OCI-LY7 (cell line): Measurements from ENCODE around the gene COL6A5. TPM values are rescaled to one million over a fixed set of nuclear protein-coding genes. Genes with fewer than 3 reads are reported as not detected.

ENCODE experiments used
- BruUV-seq: library from RNA; stranded (reverse); fragments of 400-500 nt; replicated peaks from 2 replicates; lab custom pipeline; 2021; lab: Mats Ljungman, UMichigan
- CTCF ChIA-PET: fragments of 300-600 bp; sonication (Branson Sonifier 250); formaldehyde crosslinking; loops from one replicate; lab custom pipeline; 2022; ENCODE audit warnings: antibody characterized with exemption; ENCODE audit not compliant: unreplicated experiment; lab: Charles Lee
- POLR2A ChIA-PET: fragments of 300-600 bp; sonication (Branson Sonifier 250); formaldehyde crosslinking; loops from one replicate; lab custom pipeline; 2022; ENCODE audit warnings: antibody characterized with exemption; lab: Charles Lee
- DNase-seq: peaks from one replicate; pipeline ENCODE4 v3.0.0-alpha.2; 2015; ENCODE audit warnings: low spot score
- H2AFZ ChIP-seq: fragments of 200-600 bp; sonication (generic), shearing (Covaris generic); 2 replicates; pipeline ENCODE4 v1.6.1; 2014; ENCODE audit warnings: mild to moderate bottlenecking, antibody characterized with exemption, low read length, moderate library complexity
- H3K27ac ChIP-seq: fragments of 200-600 bp; sonication (generic); 2 replicates; pipeline ENCODE4 v1.5.1; 2014; ENCODE audit warnings: mixed run types, low read depth, mild to moderate bottlenecking, moderate library complexity, low read length, inconsistent platforms; ENCODE audit not compliant: poor library complexity, severe bottlenecking
- H3K36me3 ChIP-seq: fragments of 200-600 bp; sonication (generic); 2 replicates; pipeline ENCODE4 v1.6.1; 2014; ENCODE audit warnings: mild to moderate bottlenecking, antibody characterized with exemption, low read length, moderate library complexity, mixed read lengths; ENCODE audit not compliant: insufficient read depth
- H3K4me1 ChIP-seq: fragments of 200-600 bp; sonication (generic); 2 replicates; pipeline ENCODE4 v1.5.1; 2014; ENCODE audit warnings: mild to moderate bottlenecking, low read length; ENCODE audit not compliant: insufficient read depth, poor library complexity, severe bottlenecking
- H3K4me2 ChIP-seq: fragments of 200-600 bp; sonication (generic); 2 replicates; pipeline ENCODE4 v1.6.1; 2014; ENCODE audit warnings: mild to moderate bottlenecking, low read length
- H3K4me3 ChIP-seq: fragments of 200-600 bp; sonication (generic); 2 replicates; pipeline ENCODE4 v1.5.1; 2014; ENCODE audit warnings: mild to moderate bottlenecking, low read depth, low read length; ENCODE audit not compliant: poor library complexity, severe bottlenecking
- H3K79me2 ChIP-seq: fragments of 200-600 bp; sonication (generic); 2 replicates; pipeline ENCODE4 v1.6.1; 2016; ENCODE audit warnings: low read depth, mild to moderate bottlenecking, low read length, moderate library complexity, mixed read lengths; ENCODE audit not compliant: insufficient read depth
- H3K9me2 ChIP-seq: fragments of 200-600 bp; sonication (generic); 2 replicates; pipeline ENCODE4 v1.6.1; 2016; ENCODE audit warnings: mild to moderate bottlenecking, low read length, mixed read lengths; ENCODE audit not compliant: insufficient read depth
- H3K9me3 ChIP-seq: fragments of 200-600 bp; sonication (generic); 2 replicates; pipeline ENCODE4 v1.6.1; 2014; ENCODE audit warnings: mild to moderate bottlenecking, mixed run types, low read length, mixed read lengths
- H4K20me1 ChIP-seq: fragments of 200-600 bp; sonication (generic); 2 replicates; pipeline ENCODE4 v1.6.1; 2014; ENCODE audit warnings: mild to moderate bottlenecking, antibody characterized with exemption, low read length, moderate library complexity, mixed read lengths; ENCODE audit not compliant: insufficient read depth
- CTCF ChIP-seq: fragments of 200-600 bp; sonication (generic); conservative IDR thresholded peaks from 2 replicates; pipeline ENCODE4 v1.5.1; 2014; ENCODE audit warnings: mild to moderate bottlenecking, antibody characterized with exemption, low read length, moderate library complexity, mixed read lengths
- EZH2phosphoT487 ChIP-seq: fragments of 200-600 bp; sonication (generic); IDR thresholded peaks from 2 replicates; pipeline ENCODE4 v1.6.1; 2018; ENCODE audit warnings: low read depth, borderline replicate concordance, mild to moderate bottlenecking, mixed run types, antibody characterized with exemption, low read length, moderate library complexity, mixed read lengths
- intact Hi-C: fragments of 100-400 bp; cut with micrococcal nuclease; formaldehyde crosslinking; loops from one replicate; pipeline ENCODE4 v1.10.0; 2022; ENCODE audit not compliant: unreplicated experiment
- total RNA-seq, 2 experiments: library from RNA; depleted of rRNA in 1 of 2; stranded (reverse); fragments of >200 nt in 1 of 2; shearing (Covaris generic) in 1 of 2; gene quantifications; 2 replicates each; pipeline ENCODE4 v1.2.3, GENCODE V29; 2014 to 2022

Gene COL6A5
- total RNA-seq, 2 experiments from 2014 or later, result not detected

DNA sequence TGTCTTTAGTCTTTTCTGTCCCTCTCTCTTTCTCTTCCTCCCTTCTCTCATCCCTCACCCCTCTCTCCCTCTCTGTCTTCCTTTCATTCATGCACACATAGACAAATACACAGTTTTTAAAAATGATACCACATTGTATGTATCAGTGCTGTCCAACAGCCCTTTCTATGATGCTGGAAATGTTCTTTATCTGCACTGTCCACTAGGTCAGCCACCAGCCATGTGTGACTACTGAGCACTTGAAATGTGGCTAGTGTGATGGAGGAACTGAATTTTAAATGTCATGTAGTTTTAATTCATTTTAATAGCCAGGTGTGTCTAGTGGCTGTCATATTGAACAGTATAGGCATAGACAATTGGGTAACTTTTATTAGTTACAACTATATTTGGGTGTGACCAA lies 34.9 kb downstream of the COL6A5 start:
- H3K4me2 ChIP-seq, result no peak overlapping the region
- no peaks in the 10 kb centered on the region for H3K36me3 ChIP-seq
- no peak for TF ChIP-seq CTCF
- no peak for TF ChIP-seq EZH2phosphoT487
- POLR2A ChIA-PET, result no interaction called here
- no TSS peak for BruUV-seq
- CTCF ChIA-PET, result no interaction called here
- H3K4me3 ChIP-seq, result no peak overlapping the region
- H3K9me2 ChIP-seq, result no peaks in the 10 kb centered on the region
- intact Hi-C loops, result no loop called here
- H3K27ac ChIP-seq, result no peak overlapping the region
- H2AFZ ChIP-seq, result no peak overlapping the region
- H3K4me1 ChIP-seq, result no peaks in the 10 kb centered on the region
- H3K9me3 ChIP-seq, result no peaks in the 10 kb centered on the region
- no peaks in the 10 kb centered on the region for H3K79me2 ChIP-seq
- no peak for DNase-seq
- H4K20me1 ChIP-seq, result no peaks in the 10 kb centered on the region

- Histone ChIP-seq H3K36me3 (no peaks in the 10 kb centered on the region), H4K20me1 (no peaks in the 10 kb centered on the region), H2AFZ (no peak overlapping the region), H3K9me2 (no peaks in the 10 kb centered on the region), H3K79me2 (no peaks in the 10 kb centered on the region), H3K4me2 (no peak overlapping the region), H3K4me1 (no peaks in the 10 kb centered on the region), H3K9me3 (no peaks in the 10 kb centered on the region), H3K27ac (no peak overlapping the region), H3K4me3 (no peak overlapping the region)
- ChIA-PET CTCF (no interaction called here), POLR2A (no interaction called here)
- intact Hi-C loops, result no loop called here
- BruUV-seq, result no TSS peak
- TF ChIP-seq EZH2phosphoT487, result no peak
- TF ChIP-seq CTCF, result no peak
- no peak for DNase-seq
Measured at GRCh38 chr3:130383424-130383823, 38.0 kb downstream of the COL6A5 start.

- Histone ChIP-seq H4K20me1 (no peaks in the 10 kb centered on the region), H3K4me2 (no peak overlapping the region), H3K36me3 (no peaks in the 10 kb centered on the region), H3K27ac (no peak overlapping the region), H3K4me3 (no peak overlapping the region), H3K4me1 (no peaks in the 10 kb centered on the region), H2AFZ (no peak overlapping the region), H3K79me2 (no peaks in the 10 kb centered on the region), H3K9me2 (no peaks in the 10 kb centered on the region), H3K9me3 (no peaks in the 10 kb centered on the region)
- TF ChIP-seq CTCF (no peak), EZH2phosphoT487 (no peak)
- ChIA-PET POLR2A (no interaction called here), CTCF (no interaction called here)
- intact Hi-C loops, result no loop called here
- BruUV-seq, result no TSS peak
- no peak for DNase-seq
Measured at GRCh38 chr3:130384476-130385025, 39.1 kb downstream of the COL6A5 start.
